ENCODE data around the gene LGALS7. TPM values are rescaled to one million over a fixed set of nuclear protein-coding genes. Genes with fewer than 3 reads are reported as not detected.

LGALS7 gene
- total and polyA plus RNA-seq, 2 of the 8 experiments (the other 6 are each of a cell fraction or from before 2014, with no cell fraction given) = 0.32 TPM; not detected in 1

DNA sequence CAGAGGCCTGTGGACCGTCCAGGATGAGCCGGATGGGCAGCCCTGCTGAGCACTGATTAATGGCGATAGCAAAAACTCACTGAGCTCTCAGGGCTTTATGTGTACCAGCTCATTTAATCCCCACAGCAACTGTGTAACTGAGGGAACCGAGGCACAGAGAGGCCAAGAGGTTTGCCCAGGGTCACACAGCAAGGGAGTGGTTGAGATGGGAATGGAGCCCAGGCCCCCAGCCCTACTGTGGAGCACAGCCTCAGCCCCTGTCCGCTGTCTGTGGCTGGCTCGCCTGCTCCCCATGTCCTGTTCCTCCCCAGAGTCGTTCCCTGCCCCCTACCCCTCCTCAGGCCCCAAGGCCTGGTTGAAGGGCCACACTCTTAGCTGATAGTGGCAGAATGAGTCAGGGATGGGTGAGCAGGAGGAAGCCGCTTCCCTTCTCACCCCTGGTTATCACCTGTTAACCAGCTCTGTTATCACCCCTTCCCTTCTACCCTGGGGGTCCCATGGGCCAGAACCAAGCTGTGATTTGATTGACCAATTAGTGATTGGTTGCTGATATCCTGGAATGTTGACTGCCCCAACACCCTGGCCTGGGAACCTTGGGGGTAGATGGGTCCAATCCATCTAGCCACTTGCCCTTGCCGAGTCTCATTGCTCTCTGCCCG, 50.2 kb downstream of the LGALS7 start:
- no peak overlapping the region for H4K91ac ChIP-seq (replicated peaks; ENCODE audit: insufficient read length, low read length)
- no peak overlapping the region for H2BK15ac ChIP-seq (ENCODE audit: low read length)
- no peak overlapping the region for H3K9ac ChIP-seq (replicated peaks in 1 of 4; ENCODE audit: extremely low read depth in 1 of 4, low read depth in 3 of 4, low read length in 3 of 4)
- H3K9me3 ChIP-seq (ENCODE audit: insufficient read depth in 2 of 2, low read depth in 1 of 2, low read length in 1 of 2) = no peaks in the 10 kb centered on the region
- no peak overlapping the region for H2BK12ac ChIP-seq (ENCODE audit: low read depth, low read length)
- H3K56ac ChIP-seq (replicated peaks; ENCODE audit: insufficient read length, low read depth, low read length) = no peak overlapping the region
- FAIRE-seq = no peak
- no peak overlapping the region for H2AK5ac ChIP-seq (ENCODE audit: low read depth, low read length)
- ChIA-PET POLR2A (ENCODE audit: partially characterized antibody) (interaction anchor here (0.7 to 2.2 kb wide), 13 partner anchors 9 to 197 kb away, joined by 3 to 8 read pairs (median 4); partner anchors contain the start of gene ECH1), CTCF (ENCODE audit: partially characterized antibody) (interaction anchor here (0.9 to 3.3 kb wide), 15 partner anchors 9 to 165 kb away, joined by 3 to 11 read pairs (median 4); no protein-coding TSS in a partner anchor)
- no peak overlapping the region for H2AFZ ChIP-seq (ENCODE audit: low read length)
- no peak overlapping the region for H3K27ac ChIP-seq (ENCODE audit: low read depth, low read length)
- no peak overlapping the region for H2BK5ac ChIP-seq (ENCODE audit: low read depth, low read length)
- H3K79me1 ChIP-seq (ENCODE audit: low read depth, low read length) = peaks cover 4% of the 10 kb centered on the region; the same call in 1 of the 2 replicates
- H3K18ac ChIP-seq (ENCODE audit: extremely low read depth, low read length) = no peak overlapping the region
- no peak overlapping the region for H3K23ac ChIP-seq (ENCODE audit: insufficient read length)
- no peak overlapping the region for H4K8ac ChIP-seq (ENCODE audit: extremely low read depth, insufficient read depth, low read length)
- no peaks in the 10 kb centered on the region for H3K79me2 ChIP-seq (ENCODE audit: control insufficient read depth in 1 of 2, insufficient read depth in 2 of 2, low read length in 2 of 2)
- no peaks in the 10 kb centered on the region; the same call in 1 of the 2 replicates for H3K23me2 ChIP-seq (ENCODE audit: low read depth, low read length)
- no peak for TF ChIP-seq CEBPB (IDR thresholded peaks at IDR 0.05; ENCODE audit: low read depth, low read length)
- TF ChIP-seq KDM5A (IDR thresholded peaks at IDR 0.05; ENCODE audit: low read length) = no peak
- TF ChIP-seq NANOG (IDR thresholded peaks at IDR 0.05; ENCODE audit: insufficient read depth, low read depth, low read length, poor library complexity, severe bottlenecking) = no peak
- no peak overlapping the region for H3K4me3 ChIP-seq (ENCODE audit: extremely low read depth in 1 of 4, insufficient read depth in 2 of 4, low read depth in 3 of 4, low read length in 4 of 4)
- H3K14ac ChIP-seq (ENCODE audit: insufficient read length) = no peak overlapping the region
- peaks cover 5 to 20% of the 10 kb centered on the region in 2 experiments for H4K20me1 ChIP-seq (replicated peaks in 1 of 2; ENCODE audit: control insufficient read depth in 1 of 2, insufficient read depth in 2 of 2, low read length in 2 of 2)
- H2BK20ac ChIP-seq (ENCODE audit: low read length) = no peak overlapping the region
- no peaks in the 10 kb centered on the region for H3K27me3 ChIP-seq (replicated peaks in 1 of 4; ENCODE audit: control insufficient read depth in 3 of 4, extremely low read depth in 1 of 4, insufficient read depth in 3 of 4, low read length in 3 of 4)
- H2BK120ac ChIP-seq (replicated peaks; ENCODE audit: low read depth, low read length) = no peak overlapping the region
- DNase-seq (ENCODE audit: low read depth in 1 of 2, low spot score in 2 of 2) = no peak
- H4K5ac ChIP-seq (ENCODE audit: insufficient read length, low read depth, low read length) = no peak overlapping the region
- H3K4ac ChIP-seq (replicated peaks; ENCODE audit: insufficient read length, low read depth, low read length) = no peak overlapping the region
- 90% methylated on average over 8 of the region's 10 CpGs; no CpG with 5 or more reads in 1 of the 2 experiments for WGBS, 2 experiments (ENCODE audit: extremely low coverage in 1 of 2, insufficient coverage in 1 of 2, insufficient read length in 1 of 2, insufficient replicate concordance in 2 of 2, low coverage in 1 of 2, low lambda C conversion rate in 2 of 2, missing lambda C conversion rate in 1 of 2)
- no peaks in the 10 kb centered on the region for H3K4me1 ChIP-seq (replicated peaks in 1 of 4; ENCODE audit: control insufficient read depth in 3 of 4, insufficient read depth in 4 of 4, low read length in 3 of 4)
- H3K36me3 ChIP-seq (ENCODE audit: control insufficient read depth in 2 of 4, insufficient read depth in 4 of 4, low read length in 3 of 4) = peaks cover 30 to 77% (median 65%) of the 10 kb centered on the region in 4 experiments; a peak in 7 of 8 replicates
- no peak overlapping the region for H3K4me2 ChIP-seq (ENCODE audit: insufficient read depth in 1 of 2, low read depth in 2 of 2, low read length in 2 of 2)

Measured in H1 (cell line).